Loucy (cell line): ENCODE results near the gene CTNNAL1.

Source experiments
- EZH2phosphoT487 ChIP-seq: fragments of 200-600 bp; IDR thresholded peaks from 2 replicates; pipeline ENCODE4 v1.6.1; 2018; ENCODE audit warnings: antibody characterized with exemption, mild to moderate bottlenecking, moderate library complexity, borderline replicate concordance
- TF ChIP-seq, protein P1 (sequence below): fragments of 200-600 bp; sonication (generic); conservative IDR thresholded peaks from 2 replicates; pipeline ENCODE4 v1.5.1; 2014; ENCODE audit warnings: mild to moderate bottlenecking, antibody characterized with exemption, low read length

DNA sequence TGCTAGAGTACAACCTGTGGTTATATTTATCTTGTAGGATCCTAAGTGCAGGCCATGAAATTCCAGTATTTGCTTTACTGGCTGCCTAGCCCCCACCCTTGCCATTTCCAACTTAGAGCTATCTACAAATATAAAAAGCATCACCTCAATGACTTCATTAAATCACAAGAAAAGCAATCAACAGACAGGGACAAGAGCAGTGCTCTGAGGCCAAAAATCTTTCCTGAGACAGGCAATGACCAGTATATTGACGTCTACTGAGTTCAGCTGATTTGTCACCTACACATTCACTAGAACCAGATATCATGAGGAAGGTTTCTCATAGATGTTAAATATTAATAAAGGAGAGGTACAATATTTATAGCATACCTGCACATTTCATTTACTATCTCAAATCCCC is 38.4 kb upstream of the CTNNAL1 start:
- TF ChIP-seq, protein P1, sequence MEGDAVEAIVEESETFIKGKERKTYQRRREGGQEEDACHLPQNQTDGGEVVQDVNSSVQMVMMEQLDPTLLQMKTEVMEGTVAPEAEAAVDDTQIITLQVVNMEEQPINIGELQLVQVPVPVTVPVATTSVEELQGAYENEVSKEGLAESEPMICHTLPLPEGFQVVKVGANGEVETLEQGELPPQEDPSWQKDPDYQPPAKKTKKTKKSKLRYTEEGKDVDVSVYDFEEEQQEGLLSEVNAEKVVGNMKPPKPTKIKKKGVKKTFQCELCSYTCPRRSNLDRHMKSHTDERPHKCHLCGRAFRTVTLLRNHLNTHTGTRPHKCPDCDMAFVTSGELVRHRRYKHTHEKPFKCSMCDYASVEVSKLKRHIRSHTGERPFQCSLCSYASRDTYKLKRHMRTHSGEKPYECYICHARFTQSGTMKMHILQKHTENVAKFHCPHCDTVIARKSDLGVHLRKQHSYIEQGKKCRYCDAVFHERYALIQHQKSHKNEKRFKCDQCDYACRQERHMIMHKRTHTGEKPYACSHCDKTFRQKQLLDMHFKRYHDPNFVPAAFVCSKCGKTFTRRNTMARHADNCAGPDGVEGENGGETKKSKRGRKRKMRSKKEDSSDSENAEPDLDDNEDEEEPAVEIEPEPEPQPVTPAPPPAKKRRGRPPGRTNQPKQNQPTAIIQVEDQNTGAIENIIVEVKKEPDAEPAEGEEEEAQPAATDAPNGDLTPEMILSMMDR = no peak
- TF ChIP-seq EZH2phosphoT487 = no peak
